Calu3 (cell line): Measurements from ENCODE around the gene RALGPS2. TPM values are rescaled to one million over a fixed set of nuclear protein-coding genes. Genes with fewer than 3 reads are reported as not detected.
"Not testable (repeated sequence)": the region's sequence is repeated elsewhere in the genome, so short reads cannot be mapped to it uniquely, and the experiment has no call there.

Source experiments
- BruUV-seq: library from RNA; stranded (reverse); fragments of 400-500 nt; replicated peaks from 2 replicates; lab custom pipeline; 2021; lab: Mats Ljungman, UMichigan
- CTCF ChIA-PET: fragments of 300-600 bp; sonication (Branson Sonifier 250); formaldehyde crosslinking; loops from one replicate; lab custom pipeline; 2022; ENCODE audit warnings: antibody characterized with exemption; lab: Charles Lee
- DNase-seq: peaks from one replicate; pipeline ENCODE4 v3.0.0; 2022
- H3K27ac Mint-ChIP-seq: one replicate; pipeline ENCODE4 v1.8.0; 2022; ENCODE audit warnings: mixed read lengths; ENCODE audit not compliant: unreplicated experiment
- H3K27me3 Mint-ChIP-seq: one replicate; pipeline ENCODE4 v1.8.0; 2022; ENCODE audit warnings: mixed read lengths; ENCODE audit not compliant: unreplicated experiment
- H3K36me3 Mint-ChIP-seq: one replicate; pipeline ENCODE4 v1.8.0; 2022; ENCODE audit warnings: mild to moderate bottlenecking, moderate library complexity, mixed read lengths; ENCODE audit not compliant: insufficient read depth, unreplicated experiment
- H3K4me1 Mint-ChIP-seq: one replicate; pipeline ENCODE4 v1.8.0; 2022; ENCODE audit warnings: mild to moderate bottlenecking, low read depth, mixed read lengths; ENCODE audit not compliant: unreplicated experiment
- H3K4me3 Mint-ChIP-seq: one replicate; pipeline ENCODE4 v1.8.0; 2022; ENCODE audit warnings: mild to moderate bottlenecking, low read depth, moderate library complexity, mixed read lengths; ENCODE audit not compliant: unreplicated experiment
- H3K9me3 Mint-ChIP-seq: one replicate; pipeline ENCODE4 v1.8.0; 2022; ENCODE audit warnings: low read depth, mixed read lengths; ENCODE audit not compliant: unreplicated experiment
- CTCF ChIP-seq: fragments of 200-600 bp; IDR thresholded peaks from one replicate; pipeline ENCODE4 v1.8.0; 2022; ENCODE audit warnings: antibody characterized with exemption; ENCODE audit not compliant: unreplicated experiment
- intact Hi-C: fragments of 100-400 bp; cut with micrococcal nuclease; formaldehyde crosslinking; loops from one replicate; pipeline ENCODE4 v1.10.0; 2022; ENCODE audit not compliant: unreplicated experiment
- total RNA-seq: library from RNA; stranded (reverse); gene quantifications from 2 replicates; pipeline ENCODE4 v1.2.3, GENCODE V29; 2022

The RALGPS2 gene
- total RNA-seq, 1 experiment from 2014 or later: 47.6 TPM

- Mint-ChIP-seq H3K4me1 (no peaks in the 10 kb centered on the region), H3K9me3 (peaks cover 17% of the 10 kb centered on the region), H3K4me3 (no peak overlapping the region), H3K27me3 (no peaks in the 10 kb centered on the region), H3K27ac (no peak overlapping the region), H3K36me3 (peaks cover 7% of the 10 kb centered on the region)
- intact Hi-C loops: loop anchor here (10.0 kb wide), 1 partner anchor 206 kb away; no protein-coding TSS in a partner anchor
- BruUV-seq: no TSS peak
- DNase-seq: no peak
- TF ChIP-seq CTCF: no peak
- CTCF ChIA-PET: no interaction called here
These were observed 26.0 kb downstream of the RALGPS2 start for GRCh38 chr1:178751046-178751445.

- Mint-ChIP-seq H3K36me3 (peaks cover 7% of the 10 kb centered on the region), H3K9me3 (peaks cover 24% of the 10 kb centered on the region), H3K27me3 (no peaks in the 10 kb centered on the region), H3K27ac (no peak overlapping the region), H3K4me3 (no peak overlapping the region), H3K4me1 (no peaks in the 10 kb centered on the region)
- CTCF ChIA-PET: interaction anchor here (1.0 to 1.2 kb wide), 2 partner anchors 97 to 210 kb away, joined by 3 to 13 read pairs; no protein-coding TSS in a partner anchor
- BruUV-seq: no TSS peak
- TF ChIP-seq CTCF: no peak
- DNase-seq: no peak
- intact Hi-C loops: loop anchor here (10.0 kb wide), 1 partner anchor 208 kb away; no protein-coding TSS in a partner anchor
These were observed 27.8 kb downstream of the RALGPS2 start for GRCh38 chr1:178752891-178753290.

GRCh38 chr1:178754655-178755256 lies 29.7 kb downstream of the RALGPS2 start:
- BruUV-seq, H3K4me3 Mint-ChIP-seq, H3K4me1 Mint-ChIP-seq, H3K27me3 Mint-ChIP-seq, DNase-seq, H3K36me3 Mint-ChIP-seq, H3K27ac Mint-ChIP-seq, CTCF ChIA-PET: not testable (repeated sequence)
- H3K9me3 Mint-ChIP-seq: peaks cover 34% of the 10 kb centered on the region
- intact Hi-C loops: loop anchor here (10.0 kb wide), 1 partner anchor 210 kb away; no protein-coding TSS in a partner anchor

- no peak for TF ChIP-seq CTCF
- CTCF ChIA-PET: interaction anchor here (0.5 to 0.7 kb wide), 2 partner anchors 549 to 861 kb away, joined by 3 read pairs; no protein-coding TSS in a partner anchor
These were observed 43.4 kb downstream of the RALGPS2 start for GRCh38 chr1:178768423-178768822.

GRCh38 chr1:178772952-178773351 lies 47.9 kb downstream of the RALGPS2 start:
- Mint-ChIP-seq H3K9me3 (peaks cover 4% of the 10 kb centered on the region), H3K27me3 (no peaks in the 10 kb centered on the region), H3K4me3 (no peak overlapping the region), H3K27ac (no peak overlapping the region), H3K4me1 (no peaks in the 10 kb centered on the region), H3K36me3 (no peaks in the 10 kb centered on the region)
- CTCF ChIA-PET: interaction anchor here (1.1 kb wide), 1 partner anchor 47 kb away, joined by 3 read pairs; no protein-coding TSS in a partner anchor
- BruUV-seq: no TSS peak
- no peak for TF ChIP-seq CTCF
- no peak for DNase-seq
- intact Hi-C loops: no loop called here

More at GRCh38 chr1:178768423-178768822, 43.4 kb downstream of the RALGPS2 start:
- no peak for DNase-seq
- H3K27ac Mint-ChIP-seq: no peak overlapping the region
- H3K9me3 Mint-ChIP-seq: peaks cover 23% of the 10 kb centered on the region
- peaks cover 5% of the 10 kb centered on the region for H3K36me3 Mint-ChIP-seq
- H3K4me3 Mint-ChIP-seq: no peak overlapping the region
- no TSS peak for BruUV-seq
- intact Hi-C loops: no loop called here
- H3K27me3 Mint-ChIP-seq: no peaks in the 10 kb centered on the region
- no peaks in the 10 kb centered on the region for H3K4me1 Mint-ChIP-seq
